ENCODE measurements around the gene EPHA2.

- TF ChIP-seq CTCF (IDR thresholded peaks at IDR 0.05) (no peak), POLR2A (IDR thresholded peaks at IDR 0.05) (no peak)
Measured at GRCh38 chr1:16195518-16195905, 39.6 kb upstream of the EPHA2 start.

Measured in body of pancreas (tissue), 4 donors.